H1 (cell line): ENCODE data around the gene CMIP. TPM values are rescaled to one million over a fixed set of nuclear protein-coding genes. Genes with fewer than 3 reads are reported as not detected.
A peak's percentile ranks its signal among the peaks of the same experiment; 100 is the strongest.

Experiments used
- CTCF ChIA-PET: fragments of 300-600 bp; sonication (Branson Sonifier 250); formaldehyde crosslinking; loops from one replicate; lab custom pipeline; 2021; ENCODE audit not compliant: partially characterized antibody; lab: Charles Lee
- POLR2A ChIA-PET: fragments of 300-600 bp; sonication (Branson Sonifier 250); formaldehyde crosslinking; loops from one replicate; lab custom pipeline; 2021; ENCODE audit warnings: inconsistent platforms; ENCODE audit not compliant: partially characterized antibody; lab: Charles Lee
- DNase-seq, 2 experiments: peaks; one replicate each; pipeline versions ENCODE4 v3.0.0 to v3.0.0-alpha.2; 2010 to 2022; ENCODE audit warnings: low spot score in 2 of 2, low read depth in 1 of 2, mixed read lengths in 1 of 2
- FAIRE-seq: peaks from 2 replicates; lab custom pipeline; 2011; peaks lifted over from hg19 to GRCh38; lab: Jason Lieb, UNC
- H2AFZ ChIP-seq: 2 replicates; pipeline ENCODE4 v1.8.1; 2012; ENCODE audit warnings: low read length, inconsistent platforms
- H2AK5ac ChIP-seq: 2 replicates; pipeline ENCODE4 v1.6.1; 2013; ENCODE audit warnings: low read depth, low read length
- H2BK120ac ChIP-seq: replicated peaks from 2 replicates; pipeline ENCODE3; 2013; ENCODE audit warnings: low read depth, low read length, inconsistent platforms
- H2BK12ac ChIP-seq: 2 replicates; pipeline ENCODE4 v1.6.1; 2013; ENCODE audit warnings: low read depth, low read length
- H2BK15ac ChIP-seq: 2 replicates; pipeline ENCODE4 v1.6.1; 2013; ENCODE audit warnings: low read length
- H2BK20ac ChIP-seq: 2 replicates; pipeline ENCODE4 v1.6.1; 2013; ENCODE audit warnings: low read length
- H2BK5ac ChIP-seq: 2 replicates; pipeline ENCODE4 v1.6.1; 2013; ENCODE audit warnings: low read depth, low read length
- H3K14ac ChIP-seq: 2 replicates; pipeline ENCODE4 v1.6.1; 2013; ENCODE audit warnings: inconsistent platforms; ENCODE audit not compliant: insufficient read length
- H3K18ac ChIP-seq: 2 replicates; pipeline ENCODE4 v1.6.1; 2013; ENCODE audit warnings: low read length; ENCODE audit errors: extremely low read depth
- H3K23ac ChIP-seq: 2 replicates; pipeline ENCODE4 v1.6.1; 2013; ENCODE audit warnings: inconsistent platforms; ENCODE audit not compliant: insufficient read length
- H3K23me2 ChIP-seq: 2 replicates; pipeline ENCODE4 v1.6.1; 2013; ENCODE audit warnings: low read depth, low read length
- H3K27ac ChIP-seq: 2 replicates; pipeline ENCODE4 v1.6.1; 2011; ENCODE audit warnings: low read depth, low read length, inconsistent platforms
- H3K27me3 ChIP-seq, 4 experiments: replicated peaks in 1 of 4; 1 replicate in 1 of 4; 2 replicates in 3 of 4; pipeline versions ENCODE4 v1.6.1 to v1.8.1; 2011 to 2013; ENCODE audit warnings: low read length in 3 of 4, mild to moderate bottlenecking in 3 of 4, inconsistent platforms in 2 of 4, mixed read lengths in 2 of 4, moderate library complexity in 1 of 4; ENCODE audit not compliant: control insufficient read depth in 3 of 4, insufficient read depth in 3 of 4; ENCODE audit errors: extremely low read depth in 1 of 4
- H3K36me3 ChIP-seq, 4 experiments: 2 replicates each; pipeline versions ENCODE4 v1.6.1 to v1.8.1; 2011 to 2013; ENCODE audit warnings: mild to moderate bottlenecking in 4 of 4, low read length in 3 of 4, moderate library complexity in 2 of 4, control low read depth in 1 of 4, inconsistent platforms in 1 of 4; ENCODE audit not compliant: insufficient read depth in 4 of 4, control insufficient read depth in 2 of 4
- H3K4ac ChIP-seq: replicated peaks from 2 replicates; pipeline ENCODE3; 2013; ENCODE audit warnings: low read length, low read depth, mixed read lengths, inconsistent platforms; ENCODE audit not compliant: insufficient read length
- H3K4me1 ChIP-seq, 4 experiments: replicated peaks in 1 of 4; 1 replicate in 1 of 4; 2 replicates in 3 of 4; pipeline versions ENCODE4 v1.6.1 to v1.8.1; 2011 to 2013; ENCODE audit warnings: low read length in 3 of 4, inconsistent platforms in 2 of 4, mixed read lengths in 1 of 4; ENCODE audit not compliant: insufficient read depth in 4 of 4, control insufficient read depth in 3 of 4
- H3K4me2 ChIP-seq, 2 experiments: 2 replicates each; pipeline versions ENCODE4 v1.6.1 to v1.8.1; 2011 to 2013; ENCODE audit warnings: low read depth in 2 of 2, low read length in 2 of 2, control low read depth in 1 of 2, inconsistent platforms in 1 of 2, mild to moderate bottlenecking in 1 of 2; ENCODE audit not compliant: insufficient read depth in 1 of 2
- H3K4me3 ChIP-seq, 4 experiments: fragments of 200-600, 300-600 bp in 1 of 4; sonication (generic), shearing (Covaris generic), sonication (Bioruptor Twin) in 1 of 4; 2 replicates each; pipeline versions ENCODE4 v1.5.1 to v1.8.1; 2011 to 2016; ENCODE audit warnings: low read length in 4 of 4, low read depth in 3 of 4, control low read depth in 2 of 4, inconsistent platforms in 2 of 4, mild to moderate bottlenecking in 2 of 4, mixed read lengths in 1 of 4, moderate library complexity in 1 of 4; ENCODE audit not compliant: insufficient read depth in 2 of 4; ENCODE audit errors: extremely low read depth in 1 of 4
- H3K56ac ChIP-seq: replicated peaks from 2 replicates; pipeline ENCODE3; 2013; ENCODE audit warnings: low read depth, mild to moderate bottlenecking, mixed read lengths, low read length, inconsistent platforms; ENCODE audit not compliant: insufficient read length
- H3K79me1 ChIP-seq: 2 replicates; pipeline ENCODE4 v1.6.1; 2013; ENCODE audit warnings: low read depth, low read length, control low read depth
- H3K79me2 ChIP-seq, 2 experiments: 2 replicates each; pipeline versions ENCODE4 v1.6.1 to v1.8.1; 2012 to 2013; ENCODE audit warnings: low read length in 2 of 2, mild to moderate bottlenecking in 2 of 2, inconsistent platforms in 1 of 2; ENCODE audit not compliant: insufficient read depth in 2 of 2, control insufficient read depth in 1 of 2
- H3K9ac ChIP-seq, 4 experiments: replicated peaks in 1 of 4; 1 replicate in 1 of 4; 2 replicates in 3 of 4; pipeline versions ENCODE4 v1.6.1 to v1.8.1; 2011 to 2013; ENCODE audit warnings: low read depth in 3 of 4, low read length in 3 of 4, control low read depth in 2 of 4, mild to moderate bottlenecking in 2 of 4, moderate library complexity in 2 of 4, inconsistent platforms in 1 of 4; ENCODE audit errors: extremely low read depth in 1 of 4
- H3K9me3 ChIP-seq, 2 experiments: 2 replicates each; pipeline versions ENCODE4 v1.6.1 to v1.8.1; 2012 to 2013; ENCODE audit warnings: mild to moderate bottlenecking in 2 of 2, moderate library complexity in 2 of 2, control low read depth in 1 of 2, inconsistent platforms in 1 of 2, low read depth in 1 of 2, low read length in 1 of 2, mixed read lengths in 1 of 2; ENCODE audit not compliant: insufficient read depth in 2 of 2
- H4K20me1 ChIP-seq, 2 experiments: replicated peaks in 1 of 2; 2 replicates each; pipeline versions ENCODE3 to v1.8.1; 2011 to 2013; ENCODE audit warnings: inconsistent platforms in 2 of 2, low read length in 2 of 2, mild to moderate bottlenecking in 1 of 2; ENCODE audit not compliant: insufficient read depth in 2 of 2, control insufficient read depth in 1 of 2
- H4K5ac ChIP-seq: 2 replicates; pipeline ENCODE4 v1.6.1; 2013; ENCODE audit warnings: low read length, low read depth, mixed read lengths, inconsistent platforms; ENCODE audit not compliant: insufficient read length
- H4K8ac ChIP-seq: 2 replicates; pipeline ENCODE4 v1.8.0; 2013; ENCODE audit warnings: mild to moderate bottlenecking, moderate library complexity, low read length, inconsistent platforms; ENCODE audit not compliant: insufficient read depth; ENCODE audit errors: extremely low read depth
- H4K91ac ChIP-seq: replicated peaks from 2 replicates; pipeline ENCODE3; 2013; ENCODE audit warnings: low read length, mixed read lengths, inconsistent platforms; ENCODE audit not compliant: insufficient read length
- ATF3 ChIP-seq: IDR thresholded peaks from 2 replicates; pipeline ENCODE4 v1.6.1; 2011; ENCODE audit warnings: low read depth, mild to moderate bottlenecking, low read length; ENCODE audit not compliant: insufficient read depth
- CEBPB ChIP-seq: IDR thresholded peaks from 2 replicates; pipeline ENCODE4 v1.6.1; 2012; ENCODE audit warnings: low read depth, low read length
- CHD1 ChIP-seq: IDR thresholded peaks from 2 replicates; pipeline ENCODE4 v1.6.1; 2012; ENCODE audit warnings: low read depth, low read length, improper control_type of control experiment
- CTBP2 ChIP-seq: IDR thresholded peaks from 2 replicates; pipeline ENCODE4 v1.7.0; 2011; ENCODE audit warnings: borderline replicate concordance, mild to moderate bottlenecking, moderate library complexity, mixed read lengths, low read length; ENCODE audit not compliant: insufficient read depth, insufficient read length
- E2F6 ChIP-seq: IDR thresholded peaks from 2 replicates; pipeline ENCODE4 v1.6.1; 2012; ENCODE audit warnings: inconsistent platforms
- GTF2F1 ChIP-seq: IDR thresholded peaks from 2 replicates; pipeline ENCODE4 v1.6.1; 2012; ENCODE audit warnings: low read depth, low read length, improper control_type of control experiment, borderline replicate concordance
- KDM5A ChIP-seq: fragments of 200-600 bp; IDR thresholded peaks from 2 replicates; pipeline ENCODE4 v1.7.1; 2012; ENCODE audit warnings: mild to moderate bottlenecking, low read length, inconsistent platforms, mixed read lengths
- RBBP5 ChIP-seq: IDR thresholded peaks from 2 replicates; pipeline ENCODE4 v1.7.1; 2012; ENCODE audit warnings: low read depth, mild to moderate bottlenecking, inconsistent platforms, low read length, moderate library complexity, borderline replicate concordance
- RNF2 ChIP-seq: fragments of 200-900, 300-1000 bp; sonication (generic); IDR thresholded peaks from 2 replicates; pipeline ENCODE4 v1.7.1; 2016; ENCODE audit warnings: borderline replicate concordance, low read depth, mild to moderate bottlenecking, antibody characterized with exemption, low read length; ENCODE audit not compliant: poor library complexity, severe bottlenecking; ENCODE audit errors: missing control alignments
- RXRA ChIP-seq: IDR thresholded peaks from 2 replicates; pipeline ENCODE4 v1.6.1; 2011; ENCODE audit warnings: low read depth, mild to moderate bottlenecking, low read length, moderate library complexity; ENCODE audit not compliant: insufficient read depth
- SUZ12 ChIP-seq: fragments of 200-600 bp; sonication (generic); IDR thresholded peaks from 2 replicates; pipeline ENCODE4 v1.6.1; 2012; ENCODE audit warnings: mild to moderate bottlenecking, inconsistent platforms, low read length, moderate library complexity, mixed read lengths
- TCF12 ChIP-seq: IDR thresholded peaks from 2 replicates; pipeline ENCODE4 v1.6.1; 2011; ENCODE audit warnings: low read depth, mild to moderate bottlenecking, low read length
- WGBS, 2 experiments: shearing (Covaris generic) in 1 of 2; methylation state at CpG; one replicate each; pipeline versions ENCODE4 v1.1.6 to v1.1.7; 2013 to 2015; ENCODE audit warnings: low lambda C conversion rate in 2 of 2, mixed read lengths in 2 of 2, inconsistent platforms in 1 of 2, low coverage in 1 of 2, missing lambda C conversion rate in 1 of 2; ENCODE audit not compliant: insufficient replicate concordance in 2 of 2, insufficient coverage in 1 of 2, insufficient read length in 1 of 2; ENCODE audit errors: extremely low coverage in 1 of 2, missing lambda C conversion rate in 1 of 2; 5-methylcytosine and 5-hydroxymethylcytosine counted together
- polyA plus RNA-seq, 7 experiments: library from polyadenylated mRNA; depleted of rRNA in 3 of 7; stranded (reverse) in 5 of 7; unstranded in 2 of 7; fragments of >200 nt in 5 of 7; fragments of 200-250 nt in 2 of 7; gene quantifications; 1 replicate in 5 of 7; 2 replicates in 1 of 7; 4 replicates in 1 of 7; pipeline versions ENCODE4 v1.2.1 to v1.2.3, GENCODE V29; 2011 to 2013; ENCODE audit warnings: missing spikeins in 2 of 7, mixed read lengths in 2 of 7
- total RNA-seq: library from RNA; stranded (reverse); fragmentation: NEBNext Ultra II Directional; extraction: Animal tissue kit (Norgen Biotek cat#: 25700); gene quantifications from 2 replicates; pipeline ENCODE4 v1.2.1, GENCODE V29; 2021

The CMIP gene
- total and polyA plus RNA-seq, 2 of the 8 experiments (the other 6 are each of a cell fraction or from before 2014, with no cell fraction given): 7.9 to 53.2 TPM

GRCh38 chr16:81576696-81577095, 132.1 kb downstream of the CMIP start:
- Histone ChIP-seq H3K18ac (no peak overlapping the region), H3K23ac (no peak overlapping the region), H3K23me2 (peaks cover 13% of the 10 kb centered on the region; the same call in 1 of the 2 replicates), H4K91ac (no peak overlapping the region), H3K79me1 (peaks cover 27% of the 10 kb centered on the region), H2BK20ac (no peak overlapping the region), H3K36me3 (no peaks in the 10 kb centered on the region; a peak in 1 of 8 replicates), H3K4me1 (no peaks in the 10 kb centered on the region; a peak in 1 of 7 replicates), H2BK120ac (no peak overlapping the region), H2BK15ac (no peak overlapping the region), H3K79me2 (peaks cover 0 to 53% of the 10 kb centered on the region in 2 experiments; a peak in 3 of 4 replicates), H3K56ac (peak overlapping the region; percentile 98), H2BK12ac (no peak overlapping the region), H2AK5ac (no peak overlapping the region), H3K9me3 (no peaks in the 10 kb centered on the region), H3K27ac (no peak overlapping the region), H3K4me3 (no peak overlapping the region), H2BK5ac (no peak overlapping the region), H2AFZ (no peak overlapping the region), H4K8ac (no peak overlapping the region), H4K20me1 (peaks cover 8 to 21% of the 10 kb centered on the region in 2 experiments), H3K4ac (no peak overlapping the region), H3K27me3 (no peaks in the 10 kb centered on the region), H3K14ac (no peak overlapping the region), H3K9ac (no peak overlapping the region), H4K5ac (no peak overlapping the region), H3K4me2 (no peak overlapping the region)
- POLR2A ChIA-PET: no interaction called here
- no peak for DNase-seq
- 83% methylated on average over 1 of the region's 1 CpG; no CpG with 5 or more reads in 1 of the 2 experiments for WGBS, 2 experiments
- CTCF ChIA-PET: interaction anchor here (1.2 kb wide), 1 partner anchor 15 kb away, joined by 3 read pairs; no protein-coding TSS in a partner anchor
- FAIRE-seq: no peak
- no peak for TF ChIP-seq TCF12
- TF ChIP-seq CHD1: no peak
- no peak for TF ChIP-seq KDM5A
- TF ChIP-seq SUZ12: no peak
- TF ChIP-seq RNF2: no peak
- no peak for TF ChIP-seq GTF2F1
- TF ChIP-seq CEBPB: no peak
- no peak for TF ChIP-seq RXRA
- TF ChIP-seq CTBP2: no peak
- no peak for TF ChIP-seq ATF3
- no peak for TF ChIP-seq RBBP5
- no peak for TF ChIP-seq E2F6
